HepG2 (cell line): ENCODE results near the gene ABHD2. TPM values are rescaled to one million over a fixed set of nuclear protein-coding genes. Genes with fewer than 3 reads are reported as not detected.
A peak's percentile ranks its signal among the peaks of the same experiment; 100 is the strongest.

ENCODE experiments used
- BRF2 ChIP-seq: sonication (generic); formaldehyde crosslinking; IDR thresholded peaks from 2 replicates; pipeline ENCODE4 v1.8.1; 2022; ENCODE audit warnings: mild to moderate bottlenecking, missing genetic modification reagents
- HOXA9 ChIP-seq: sonication (generic); formaldehyde crosslinking; IDR thresholded peaks from 2 replicates; pipeline ENCODE4 v1.8.1; 2022; ENCODE audit warnings: missing genetic modification reagents, mild to moderate bottlenecking, moderate library complexity, borderline replicate concordance
- NFE2L2 ChIP-seq: fragments of 150-350 bp; IDR thresholded peaks from 2 replicates; pipeline ENCODE4 v1.6.1; 2014; ENCODE audit warnings: low read length
- PPARG ChIP-seq: conservative IDR thresholded peaks from 2 replicates; pipeline ENCODE4 v1.6.1; 2016; ENCODE audit warnings: missing biosample characterization, missing genetic modification reagents
- STAT6 ChIP-seq: sonication (generic); formaldehyde crosslinking; IDR thresholded peaks from 2 replicates; pipeline ENCODE4 v1.4.0; 2020; ENCODE audit warnings: missing genetic modification reagents, mild to moderate bottlenecking, borderline replicate concordance
- THAP7 ChIP-seq: sonication (generic); formaldehyde crosslinking; IDR thresholded peaks from 2 replicates; pipeline ENCODE4 v1.8.1; 2023; ENCODE audit warnings: mild to moderate bottlenecking, missing genetic modification reagents
- THRA ChIP-seq: sonication (generic); formaldehyde crosslinking; IDR thresholded peaks from 2 replicates; pipeline ENCODE4 v1.4.0; 2020; ENCODE audit warnings: missing genetic modification reagents, borderline replicate concordance
- ZNF276 ChIP-seq: sonication (generic); formaldehyde crosslinking; IDR thresholded peaks from 2 replicates; pipeline ENCODE4 v1.4.0; 2020; ENCODE audit warnings: mild to moderate bottlenecking, low read depth, missing genetic modification reagents
- ZNF550 ChIP-seq: sonication (generic); formaldehyde crosslinking; IDR thresholded peaks from 2 replicates; pipeline ENCODE4 v1.4.0; 2020; ENCODE audit warnings: mild to moderate bottlenecking, missing genetic modification reagents, borderline replicate concordance
- ZNF776 ChIP-seq: sonication (generic); formaldehyde crosslinking; IDR thresholded peaks from 2 replicates; pipeline ENCODE4 v1.4.0; 2020; ENCODE audit warnings: mild to moderate bottlenecking, missing genetic modification reagents
- polyA plus RNA-seq, 8 experiments: library from polyadenylated mRNA; depleted of rRNA in 3 of 8; stranded (reverse) in 7 of 8; unstranded in 1 of 8; fragments of >200 nt; fragmentation: Illumina TruSeq in 4 of 8; extraction: Trizol in 4 of 8; gene quantifications; 2 replicates each; pipeline versions ENCODE4 v1.2.1 to v1.2.3, GENCODE V29; 2011 to 2016; ENCODE audit warnings: low read depth in 4 of 8, missing spikeins in 1 of 8, mixed read lengths in 1 of 8; ENCODE audit not compliant: insufficient read depth in 1 of 8
- total RNA-seq, 5 experiments: library from RNA; depleted of rRNA; stranded (reverse); fragments of >200 nt; fragmentation: Illumina TruSeq; extraction: Trizol; gene quantifications; 2 replicates each; pipeline ENCODE4 v1.2.3, GENCODE V29; 2016; ENCODE audit warnings: low read depth in 1 of 5
- TF ChIP-seq, protein P1 (sequence below): sonication (generic); formaldehyde crosslinking; IDR thresholded peaks from 2 replicates; pipeline ENCODE4 v1.5.1; 2020; ENCODE audit warnings: mild to moderate bottlenecking, missing genetic modification reagents
- TF ChIP-seq, protein P2 (sequence below): sonication (generic); formaldehyde crosslinking; IDR thresholded peaks from 2 replicates; pipeline ENCODE4 v1.5.0; 2020; ENCODE audit warnings: missing genetic modification reagents, mild to moderate bottlenecking, borderline replicate concordance

The ABHD2 gene
- total and polyA plus RNA-seq, 2 of the 13 experiments (the other 11 are each of a cell fraction or from before 2014, with no cell fraction given) = 14.8 to 22.4 TPM

- no peak for TF ChIP-seq BRF2 (CRISPR knock-in tag)
- TF ChIP-seq ZNF276 (CRISPR knock-in tag) = no peak
- 0 out of 2 replicates have a peak, but pooled peaks have one; percentile 24 for TF ChIP-seq THRA (CRISPR knock-in tag)
- no peak for TF ChIP-seq HOXA9 (CRISPR knock-in tag)
- TF ChIP-seq, protein P1, sequence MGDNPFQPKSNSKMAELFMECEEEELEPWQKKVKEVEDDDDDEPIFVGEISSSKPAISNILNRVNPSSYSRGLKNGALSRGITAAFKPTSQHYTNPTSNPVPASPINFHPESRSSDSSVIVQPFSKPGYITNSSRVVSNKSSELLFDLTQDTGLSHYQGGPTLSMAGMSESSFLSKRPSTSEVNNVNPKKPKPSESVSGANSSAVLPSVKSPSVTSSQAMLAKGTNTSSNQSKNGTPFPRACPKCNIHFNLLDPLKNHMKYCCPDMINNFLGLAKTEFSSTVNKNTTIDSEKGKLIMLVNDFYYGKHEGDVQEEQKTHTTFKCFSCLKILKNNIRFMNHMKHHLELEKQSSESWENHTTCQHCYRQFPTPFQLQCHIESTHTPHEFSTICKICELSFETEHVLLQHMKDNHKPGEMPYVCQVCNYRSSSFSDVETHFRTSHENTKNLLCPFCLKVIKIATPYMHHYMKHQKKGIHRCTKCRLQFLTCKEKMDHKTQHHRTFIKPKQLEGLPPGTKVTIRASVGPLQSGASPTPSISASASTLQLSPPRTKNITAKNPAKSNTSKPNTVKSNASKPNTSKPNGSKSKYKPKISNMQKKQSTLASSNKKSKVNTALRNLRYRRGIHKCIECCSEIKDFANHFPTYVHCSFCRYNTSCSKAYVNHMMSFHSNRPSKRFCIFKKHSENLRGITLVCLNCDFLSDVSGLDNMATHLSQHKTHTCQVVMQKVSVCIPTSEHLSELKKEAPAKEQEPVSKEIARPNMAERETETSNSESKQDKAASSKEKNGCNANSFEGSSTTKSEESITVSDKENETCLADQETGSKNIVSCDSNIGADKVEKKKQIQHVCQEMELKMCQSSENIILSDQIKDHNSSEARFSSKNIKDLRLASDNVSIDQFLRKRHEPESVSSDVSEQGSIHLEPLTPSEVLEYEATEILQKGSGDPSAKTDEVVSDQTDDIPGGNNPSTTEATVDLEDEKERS = peak; percentile 64; the same call in 1 of the 2 replicates
- TF ChIP-seq ZNF776 (CRISPR knock-in tag) = peak; percentile 37; the same call in 1 of the 2 replicates
- no peak for TF ChIP-seq PPARG (CRISPR knock-in tag)
- TF ChIP-seq ZNF550 (CRISPR knock-in tag) = no peak
- TF ChIP-seq STAT6 = no peak
- TF ChIP-seq NFE2L2 = no peak
- peak; percentile 97 for TF ChIP-seq THAP7
- TF ChIP-seq, protein P2, sequence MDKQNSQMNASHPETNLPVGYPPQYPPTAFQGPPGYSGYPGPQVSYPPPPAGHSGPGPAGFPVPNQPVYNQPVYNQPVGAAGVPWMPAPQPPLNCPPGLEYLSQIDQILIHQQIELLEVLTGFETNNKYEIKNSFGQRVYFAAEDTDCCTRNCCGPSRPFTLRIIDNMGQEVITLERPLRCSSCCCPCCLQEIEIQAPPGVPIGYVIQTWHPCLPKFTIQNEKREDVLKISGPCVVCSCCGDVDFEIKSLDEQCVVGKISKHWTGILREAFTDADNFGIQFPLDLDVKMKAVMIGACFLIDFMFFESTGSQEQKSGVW (CRISPR knock-in tag) = no peak
Observed at GRCh38 chr15:89243691-89244573, 155.7 kb downstream of the ABHD2 start, which contains the start of gene FANCI (continued).
